ENCODE measurements around the gene FAM110A.

- no peak for TF ChIP-seq CTCF (IDR thresholded peaks at IDR 0.05)
- no peak for TF ChIP-seq POLR2A (IDR thresholded peaks at IDR 0.05)
Observed at GRCh38 chr20:821731-822065, 11.8 kb upstream of the FAM110A start.

Data from body of pancreas (tissue), 4 donors.